Liver (tissue), 9 donors: Measurements from ENCODE around the gene BHMT2. TPM values are rescaled to one million over a fixed set of nuclear protein-coding genes. Genes with fewer than 3 reads are reported as not detected.

Experiments
- DNase-seq: peaks from one replicate; pipeline ENCODE4 v3.0.0-alpha.2; 2017; ENCODE audit warnings: low spot score
- H3K27ac ChIP-seq, 2 donors: one replicate each; pipeline ENCODE4 v1.7.0; 2013; ENCODE audit warnings: inconsistent platforms in 2 of 2, low read length in 2 of 2, control low read depth in 1 of 2, low read depth in 1 of 2, mild to moderate bottlenecking in 1 of 2
- H3K27me3 ChIP-seq, 4 donors: one replicate each; pipeline versions ENCODE4 v1.6.1 to v1.7.0; 2013; ENCODE audit warnings: low read length in 3 of 4, inconsistent platforms in 1 of 4, mild to moderate bottlenecking in 1 of 4, moderate library complexity in 1 of 4; ENCODE audit not compliant: control insufficient read depth in 4 of 4, insufficient read depth in 4 of 4
- H3K36me3 ChIP-seq, 4 donors: one replicate each; pipeline versions ENCODE4 v1.6.1 to v1.7.0; 2013; ENCODE audit warnings: low read length in 3 of 4, mild to moderate bottlenecking in 3 of 4, low read depth in 1 of 4, moderate library complexity in 1 of 4; ENCODE audit not compliant: control insufficient read depth in 4 of 4, insufficient read depth in 3 of 4
- H3K4me1 ChIP-seq, 4 donors: one replicate each; pipeline versions ENCODE4 v1.6.1 to v1.7.0; 2013; ENCODE audit warnings: low read length in 3 of 4, mild to moderate bottlenecking in 3 of 4, moderate library complexity in 1 of 4; ENCODE audit not compliant: control insufficient read depth in 4 of 4, insufficient read depth in 4 of 4
- H3K4me3 ChIP-seq, 3 donors: one replicate each; pipeline versions ENCODE4 v1.6.1 to v1.7.0; 2013; ENCODE audit warnings: low read length in 3 of 3, control low read depth in 1 of 3, low read depth in 1 of 3, mild to moderate bottlenecking in 1 of 3
- H3K9ac ChIP-seq, 2 donors: one replicate each; pipeline ENCODE4 v1.7.0; 2013; ENCODE audit warnings: low read length in 2 of 2, mild to moderate bottlenecking in 2 of 2, moderate library complexity in 2 of 2, control low read depth in 1 of 2, low read depth in 1 of 2
- H3K9me3 ChIP-seq, 4 donors: one replicate each; pipeline versions ENCODE4 v1.6.1 to v1.7.0; 2013; ENCODE audit warnings: low read length in 3 of 4; ENCODE audit not compliant: control insufficient read depth in 4 of 4
- EGR1 ChIP-seq, 2 donors: IDR thresholded peaks; 2 replicates each; pipeline ENCODE4 v1.6.1; 2016 to 2018; ENCODE audit warnings: antibody characterized with exemption in 2 of 2, low read depth in 2 of 2
- FOXA1 ChIP-seq: IDR thresholded peaks from 2 replicates; pipeline ENCODE4 v1.6.1; 2016; ENCODE audit warnings: antibody characterized with exemption
- FOXA2 ChIP-seq: IDR thresholded peaks from 2 replicates; pipeline ENCODE4 v1.6.1; 2016; ENCODE audit warnings: antibody characterized with exemption
- GABPA ChIP-seq, 2 donors: IDR thresholded peaks in 1 of 2; conservative IDR thresholded peaks in 1 of 2; 2 replicates each; pipeline ENCODE4 v1.6.1; 2016; ENCODE audit warnings: antibody characterized with exemption in 2 of 2, mild to moderate bottlenecking in 1 of 2, moderate library complexity in 1 of 2
- HNF4A ChIP-seq, 2 donors: conservative IDR thresholded peaks; 2 replicates each; pipeline ENCODE4 v1.6.1; 2016; ENCODE audit warnings: antibody characterized with exemption in 2 of 2, mild to moderate bottlenecking in 2 of 2
- HNF4G ChIP-seq: IDR thresholded peaks from 2 replicates; pipeline ENCODE4 v1.6.1; 2016; ENCODE audit warnings: antibody characterized with exemption
- JUND ChIP-seq, 2 donors: IDR thresholded peaks; 2 replicates each; pipeline ENCODE4 v1.6.1; 2016; ENCODE audit warnings: antibody characterized with exemption in 2 of 2
- NR2F2 ChIP-seq: IDR thresholded peaks from 2 replicates; pipeline ENCODE4 v1.6.1; 2016; ENCODE audit warnings: antibody characterized with exemption
- RAD21 ChIP-seq, 2 donors: IDR thresholded peaks; 2 replicates each; pipeline ENCODE4 v1.6.1; 2016; ENCODE audit warnings: antibody characterized with exemption in 2 of 2, mild to moderate bottlenecking in 2 of 2
- RXRA ChIP-seq, 2 donors: IDR thresholded peaks; 2 replicates each; pipeline ENCODE4 v1.6.1; 2017 to 2018; ENCODE audit warnings: antibody characterized with exemption in 2 of 2, mild to moderate bottlenecking in 1 of 2
- SP1 ChIP-seq: IDR thresholded peaks from 2 replicates; pipeline ENCODE4 v1.6.1; 2018; ENCODE audit warnings: antibody characterized with exemption, mild to moderate bottlenecking
- TAF1 ChIP-seq: conservative IDR thresholded peaks from 2 replicates; pipeline ENCODE4 v1.6.1; 2016; ENCODE audit warnings: antibody characterized with exemption, mild to moderate bottlenecking
- YY1 ChIP-seq: IDR thresholded peaks from 2 replicates; pipeline ENCODE4 v1.6.1; 2016; ENCODE audit warnings: antibody characterized with exemption, mild to moderate bottlenecking
- polyA plus RNA-seq, 2 donors: library from polyadenylated mRNA; stranded (reverse) in 1 of 2; unstranded in 1 of 2; fragments of 200-250 nt in 1 of 2; fragments of >200 nt in 1 of 2; fragmentation: Nextera tagmentation in 1 of 2; extraction: Ambion mirVana in 1 of 2; gene quantifications; one replicate each; pipeline versions ENCODE4 v1.2.1 to v1.2.3, GENCODE V29; 2013 to 2015
- total RNA-seq, 2 donors: library from RNA; depleted of rRNA; stranded (reverse); fragments of >200 nt; gene quantifications; one replicate each; pipeline ENCODE4 v1.2.3, GENCODE V29; 2014
- TF ChIP-seq, protein P1 (sequence below): IDR thresholded peaks from 2 replicates; pipeline ENCODE4 v1.6.1; 2016; ENCODE audit warnings: antibody characterized with exemption, mild to moderate bottlenecking
- TF ChIP-seq, protein P2 (sequence below): IDR thresholded peaks from 2 replicates; pipeline ENCODE4 v1.6.1; 2016; ENCODE audit warnings: antibody characterized with exemption
- TF ChIP-seq, protein P3 (sequence below): IDR thresholded peaks from 2 replicates; pipeline ENCODE4 v1.6.1; 2016; ENCODE audit warnings: antibody characterized with exemption
- TF ChIP-seq, protein P4 (sequence below): IDR thresholded peaks from 2 replicates; pipeline ENCODE4 v1.6.1; 2016; ENCODE audit warnings: antibody characterized with exemption
- TF ChIP-seq, protein P5 (sequence below): fragments of 150-350 bp; IDR thresholded peaks from 2 replicates; pipeline ENCODE4 v1.5.1; 2017; ENCODE audit warnings: improper control_type of control experiment, low read depth, low read length; ENCODE audit not compliant: missing input control
- donor health status: healthy.
- donor health status: healthy.
- donor health status: healthy.
- donor health status: healthy.
- donor health status: healthy.

The BHMT2 gene
- total and polyA plus RNA-seq, 4 donors = 62.3 to 374 (median 271) TPM

DNA sequence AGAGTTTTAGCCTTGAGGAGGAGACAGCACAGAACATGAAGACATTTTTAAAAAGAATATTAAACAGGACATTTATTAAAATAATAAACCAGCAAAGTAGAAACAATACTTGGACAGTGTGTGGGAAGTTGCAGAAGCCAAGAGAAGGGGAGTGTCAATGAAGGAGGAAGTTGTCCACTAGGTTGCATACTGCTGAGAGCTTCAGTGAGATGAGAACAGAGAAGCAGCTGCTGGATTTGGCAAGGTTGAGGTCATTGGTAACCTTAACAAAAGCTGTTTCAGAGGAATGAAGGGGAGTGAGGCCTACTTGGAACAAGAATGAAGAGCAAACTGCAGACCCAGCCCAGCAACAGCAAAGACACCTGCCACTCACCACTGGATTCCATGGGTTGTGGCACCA lies 53.4 kb downstream of the BHMT2 start:
- H3K27me3 ChIP-seq = no peaks in the 10 kb centered on the region
- TF ChIP-seq JUND (IDR thresholded peaks at IDR 0.05) (no peak), GABPA (IDR thresholded peaks at IDR 0.05 in 1 of 2, conservative IDR thresholded peaks at IDR 0.05 in 1 of 2) (no peak), FOXA2 (no peak), TAF1 (no peak), SP1 (no peak), HNF4G (no peak), RXRA (IDR thresholded peaks at IDR 0.05) (no peak), NR2F2 (no peak), FOXA1 (no peak), YY1 (no peak), EGR1 (IDR thresholded peaks at IDR 0.05; ENCODE audit: low read depth in 2 of 2) (no peak), HNF4A (conservative IDR thresholded peaks at IDR 0.05) (no peak), RAD21 (IDR thresholded peaks at IDR 0.05) (no peak)
- TF ChIP-seq, protein P1, sequence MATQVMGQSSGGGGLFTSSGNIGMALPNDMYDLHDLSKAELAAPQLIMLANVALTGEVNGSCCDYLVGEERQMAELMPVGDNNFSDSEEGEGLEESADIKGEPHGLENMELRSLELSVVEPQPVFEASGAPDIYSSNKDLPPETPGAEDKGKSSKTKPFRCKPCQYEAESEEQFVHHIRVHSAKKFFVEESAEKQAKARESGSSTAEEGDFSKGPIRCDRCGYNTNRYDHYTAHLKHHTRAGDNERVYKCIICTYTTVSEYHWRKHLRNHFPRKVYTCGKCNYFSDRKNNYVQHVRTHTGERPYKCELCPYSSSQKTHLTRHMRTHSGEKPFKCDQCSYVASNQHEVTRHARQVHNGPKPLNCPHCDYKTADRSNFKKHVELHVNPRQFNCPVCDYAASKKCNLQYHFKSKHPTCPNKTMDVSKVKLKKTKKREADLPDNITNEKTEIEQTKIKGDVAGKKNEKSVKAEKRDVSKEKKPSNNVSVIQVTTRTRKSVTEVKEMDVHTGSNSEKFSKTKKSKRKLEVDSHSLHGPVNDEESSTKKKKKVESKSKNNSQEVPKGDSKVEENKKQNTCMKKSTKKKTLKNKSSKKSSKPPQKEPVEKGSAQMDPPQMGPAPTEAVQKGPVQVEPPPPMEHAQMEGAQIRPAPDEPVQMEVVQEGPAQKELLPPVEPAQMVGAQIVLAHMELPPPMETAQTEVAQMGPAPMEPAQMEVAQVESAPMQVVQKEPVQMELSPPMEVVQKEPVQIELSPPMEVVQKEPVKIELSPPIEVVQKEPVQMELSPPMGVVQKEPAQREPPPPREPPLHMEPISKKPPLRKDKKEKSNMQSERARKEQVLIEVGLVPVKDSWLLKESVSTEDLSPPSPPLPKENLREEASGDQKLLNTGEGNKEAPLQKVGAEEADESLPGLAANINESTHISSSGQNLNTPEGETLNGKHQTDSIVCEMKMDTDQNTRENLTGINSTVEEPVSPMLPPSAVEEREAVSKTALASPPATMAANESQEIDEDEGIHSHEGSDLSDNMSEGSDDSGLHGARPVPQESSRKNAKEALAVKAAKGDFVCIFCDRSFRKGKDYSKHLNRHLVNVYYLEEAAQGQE = no peak
- TF ChIP-seq, protein P2, sequence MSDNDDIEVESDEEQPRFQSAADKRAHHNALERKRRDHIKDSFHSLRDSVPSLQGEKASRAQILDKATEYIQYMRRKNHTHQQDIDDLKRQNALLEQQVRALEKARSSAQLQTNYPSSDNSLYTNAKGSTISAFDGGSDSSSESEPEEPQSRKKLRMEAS = no peak
- TF ChIP-seq, protein P3, sequence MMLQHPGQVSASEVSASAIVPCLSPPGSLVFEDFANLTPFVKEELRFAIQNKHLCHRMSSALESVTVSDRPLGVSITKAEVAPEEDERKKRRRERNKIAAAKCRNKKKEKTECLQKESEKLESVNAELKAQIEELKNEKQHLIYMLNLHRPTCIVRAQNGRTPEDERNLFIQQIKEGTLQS = no peak
- TF ChIP-seq, protein P4, sequence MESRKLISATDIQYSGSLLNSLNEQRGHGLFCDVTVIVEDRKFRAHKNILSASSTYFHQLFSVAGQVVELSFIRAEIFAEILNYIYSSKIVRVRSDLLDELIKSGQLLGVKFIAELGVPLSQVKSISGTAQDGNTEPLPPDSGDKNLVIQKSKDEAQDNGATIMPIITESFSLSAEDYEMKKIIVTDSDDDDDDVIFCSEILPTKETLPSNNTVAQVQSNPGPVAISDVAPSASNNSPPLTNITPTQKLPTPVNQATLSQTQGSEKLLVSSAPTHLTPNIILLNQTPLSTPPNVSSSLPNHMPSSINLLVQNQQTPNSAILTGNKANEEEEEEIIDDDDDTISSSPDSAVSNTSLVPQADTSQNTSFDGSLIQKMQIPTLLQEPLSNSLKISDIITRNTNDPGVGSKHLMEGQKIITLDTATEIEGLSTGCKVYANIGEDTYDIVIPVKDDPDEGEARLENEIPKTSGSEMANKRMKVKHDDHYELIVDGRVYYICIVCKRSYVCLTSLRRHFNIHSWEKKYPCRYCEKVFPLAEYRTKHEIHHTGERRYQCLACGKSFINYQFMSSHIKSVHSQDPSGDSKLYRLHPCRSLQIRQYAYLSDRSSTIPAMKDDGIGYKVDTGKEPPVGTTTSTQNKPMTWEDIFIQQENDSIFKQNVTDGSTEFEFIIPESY = no peak
- TF ChIP-seq, protein P5, sequence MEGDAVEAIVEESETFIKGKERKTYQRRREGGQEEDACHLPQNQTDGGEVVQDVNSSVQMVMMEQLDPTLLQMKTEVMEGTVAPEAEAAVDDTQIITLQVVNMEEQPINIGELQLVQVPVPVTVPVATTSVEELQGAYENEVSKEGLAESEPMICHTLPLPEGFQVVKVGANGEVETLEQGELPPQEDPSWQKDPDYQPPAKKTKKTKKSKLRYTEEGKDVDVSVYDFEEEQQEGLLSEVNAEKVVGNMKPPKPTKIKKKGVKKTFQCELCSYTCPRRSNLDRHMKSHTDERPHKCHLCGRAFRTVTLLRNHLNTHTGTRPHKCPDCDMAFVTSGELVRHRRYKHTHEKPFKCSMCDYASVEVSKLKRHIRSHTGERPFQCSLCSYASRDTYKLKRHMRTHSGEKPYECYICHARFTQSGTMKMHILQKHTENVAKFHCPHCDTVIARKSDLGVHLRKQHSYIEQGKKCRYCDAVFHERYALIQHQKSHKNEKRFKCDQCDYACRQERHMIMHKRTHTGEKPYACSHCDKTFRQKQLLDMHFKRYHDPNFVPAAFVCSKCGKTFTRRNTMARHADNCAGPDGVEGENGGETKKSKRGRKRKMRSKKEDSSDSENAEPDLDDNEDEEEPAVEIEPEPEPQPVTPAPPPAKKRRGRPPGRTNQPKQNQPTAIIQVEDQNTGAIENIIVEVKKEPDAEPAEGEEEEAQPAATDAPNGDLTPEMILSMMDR = no peak

More for the DNA sequence above, 53.4 kb downstream of the BHMT2 start:
- Histone ChIP-seq H3K9ac (no peak overlapping the region), H3K36me3 (peaks cover 0 to 75% (median 57%) of the 10 kb centered on the region in 4 donors), H3K27ac (no peak overlapping the region), H3K9me3 (no peaks in the 10 kb centered on the region), H3K4me3 (no peak overlapping the region), H3K4me1 (peaks cover 0 to 4% (median 2%) of the 10 kb centered on the region in 4 donors)
- no peak for DNase-seq
